Activated CD8-positive, alpha-beta T cell treated with anti-CD3 and anti-CD28 coated beads for 36 hours (primary cell): Measurements from ENCODE around the gene TMEM97. TPM values are rescaled to one million over a fixed set of nuclear protein-coding genes. Genes with fewer than 3 reads are reported as not detected.

Experiments used
- ATAC-seq: fragments of 200-7000 bp; cut with Tn5 transposase; one replicate; pipeline ENCODE4 v1.10.0; 2021; ENCODE audit warnings: mild to moderate bottlenecking, moderate library complexity
- CTCF ChIA-PET: fragments of 350-600 bp; sonication (Branson Sonifier 250); formaldehyde crosslinking; loops from one replicate; lab custom pipeline; 2021; ENCODE audit warnings: antibody characterized with exemption; lab: Charles Lee
- POLR2A ChIA-PET: fragments of 350-600 bp; sonication (Branson Sonifier 250); formaldehyde crosslinking; loops from one replicate; lab custom pipeline; 2021; ENCODE audit warnings: antibody characterized with exemption; lab: Charles Lee
- DNase-seq: peaks from one replicate; pipeline ENCODE4 v3.0.0-alpha.2; 2020
- H3K27ac Mint-ChIP-seq: one replicate; pipeline ENCODE4 v1.8.0; 2021; ENCODE audit warnings: mild to moderate bottlenecking, mixed read lengths
- H3K27me3 Mint-ChIP-seq: one replicate; pipeline ENCODE4 v1.8.0; 2021; ENCODE audit warnings: mixed read lengths
- H3K36me3 Mint-ChIP-seq: one replicate; pipeline ENCODE4 v1.8.0; 2021; ENCODE audit warnings: low read depth, mixed read lengths
- H3K4me1 Mint-ChIP-seq: one replicate; pipeline ENCODE4 v1.8.0; 2021; ENCODE audit warnings: low read depth, mixed read lengths
- H3K4me3 Mint-ChIP-seq: one replicate; pipeline ENCODE4 v1.8.0; 2021; ENCODE audit warnings: mild to moderate bottlenecking, moderate library complexity, mixed read lengths
- H3K9me3 Mint-ChIP-seq: one replicate; pipeline ENCODE4 v1.8.0; 2021; ENCODE audit warnings: mixed read lengths
- intact Hi-C: fragments of 100-400 bp; cut with micrococcal nuclease; formaldehyde crosslinking; loops from one replicate; pipeline ENCODE4 v1.10.0; 2022
- total RNA-seq, 2 experiments: library from RNA; stranded (reverse); gene quantifications; one replicate each; pipeline ENCODE4 v1.2.3, GENCODE V29; 2021
- TF ChIP-seq, protein P1 (sequence below): fragments of 200-600 bp; IDR thresholded peaks from one replicate; pipeline ENCODE4 v1.8.0; 2022; ENCODE audit warnings: antibody characterized with exemption, mild to moderate bottlenecking

Gene TMEM97
- total RNA-seq, 2 experiments from 2014 or later, result 36.1 to 36.2 TPM

DNA sequence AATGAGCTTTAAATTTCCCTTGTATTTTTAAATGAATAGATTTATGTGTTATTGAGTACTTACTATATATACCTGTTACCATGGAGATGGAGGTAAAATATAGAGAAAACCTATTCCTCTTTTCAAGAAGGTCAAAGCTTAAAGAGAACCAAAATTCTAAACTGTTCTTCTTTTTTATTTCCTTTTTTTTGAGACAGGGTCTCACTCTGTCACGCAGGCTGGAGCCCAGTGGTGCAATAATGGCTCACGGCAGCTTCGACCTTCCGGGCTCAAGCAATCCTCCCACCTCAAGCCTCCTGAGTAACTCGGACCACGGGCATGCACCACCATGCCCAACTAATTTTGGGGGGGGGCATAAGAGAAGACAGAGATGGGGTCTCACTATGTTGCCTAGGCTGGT, 25.0 kb upstream of the TMEM97 start:
- no peak overlapping the region for H3K4me3 Mint-ChIP-seq
- H3K4me1 Mint-ChIP-seq, result peaks cover 14% of the 10 kb centered on the region
- intact Hi-C loops, result no loop called here
- no peaks in the 10 kb centered on the region for H3K9me3 Mint-ChIP-seq
- ATAC-seq (no peak), DNase-seq (no peak)
- no peaks in the 10 kb centered on the region for H3K36me3 Mint-ChIP-seq
- TF ChIP-seq, protein P1, sequence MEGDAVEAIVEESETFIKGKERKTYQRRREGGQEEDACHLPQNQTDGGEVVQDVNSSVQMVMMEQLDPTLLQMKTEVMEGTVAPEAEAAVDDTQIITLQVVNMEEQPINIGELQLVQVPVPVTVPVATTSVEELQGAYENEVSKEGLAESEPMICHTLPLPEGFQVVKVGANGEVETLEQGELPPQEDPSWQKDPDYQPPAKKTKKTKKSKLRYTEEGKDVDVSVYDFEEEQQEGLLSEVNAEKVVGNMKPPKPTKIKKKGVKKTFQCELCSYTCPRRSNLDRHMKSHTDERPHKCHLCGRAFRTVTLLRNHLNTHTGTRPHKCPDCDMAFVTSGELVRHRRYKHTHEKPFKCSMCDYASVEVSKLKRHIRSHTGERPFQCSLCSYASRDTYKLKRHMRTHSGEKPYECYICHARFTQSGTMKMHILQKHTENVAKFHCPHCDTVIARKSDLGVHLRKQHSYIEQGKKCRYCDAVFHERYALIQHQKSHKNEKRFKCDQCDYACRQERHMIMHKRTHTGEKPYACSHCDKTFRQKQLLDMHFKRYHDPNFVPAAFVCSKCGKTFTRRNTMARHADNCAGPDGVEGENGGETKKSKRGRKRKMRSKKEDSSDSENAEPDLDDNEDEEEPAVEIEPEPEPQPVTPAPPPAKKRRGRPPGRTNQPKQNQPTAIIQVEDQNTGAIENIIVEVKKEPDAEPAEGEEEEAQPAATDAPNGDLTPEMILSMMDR, result no peak
- ChIA-PET CTCF (interaction anchor here (1.6 kb wide), 1 partner anchor 42 kb away, joined by 4 read pairs; no protein-coding TSS in a partner anchor), POLR2A (no interaction called here)
- no peak overlapping the region for H3K27ac Mint-ChIP-seq
- H3K27me3 Mint-ChIP-seq, result peaks cover 13% of the 10 kb centered on the region

DNA sequence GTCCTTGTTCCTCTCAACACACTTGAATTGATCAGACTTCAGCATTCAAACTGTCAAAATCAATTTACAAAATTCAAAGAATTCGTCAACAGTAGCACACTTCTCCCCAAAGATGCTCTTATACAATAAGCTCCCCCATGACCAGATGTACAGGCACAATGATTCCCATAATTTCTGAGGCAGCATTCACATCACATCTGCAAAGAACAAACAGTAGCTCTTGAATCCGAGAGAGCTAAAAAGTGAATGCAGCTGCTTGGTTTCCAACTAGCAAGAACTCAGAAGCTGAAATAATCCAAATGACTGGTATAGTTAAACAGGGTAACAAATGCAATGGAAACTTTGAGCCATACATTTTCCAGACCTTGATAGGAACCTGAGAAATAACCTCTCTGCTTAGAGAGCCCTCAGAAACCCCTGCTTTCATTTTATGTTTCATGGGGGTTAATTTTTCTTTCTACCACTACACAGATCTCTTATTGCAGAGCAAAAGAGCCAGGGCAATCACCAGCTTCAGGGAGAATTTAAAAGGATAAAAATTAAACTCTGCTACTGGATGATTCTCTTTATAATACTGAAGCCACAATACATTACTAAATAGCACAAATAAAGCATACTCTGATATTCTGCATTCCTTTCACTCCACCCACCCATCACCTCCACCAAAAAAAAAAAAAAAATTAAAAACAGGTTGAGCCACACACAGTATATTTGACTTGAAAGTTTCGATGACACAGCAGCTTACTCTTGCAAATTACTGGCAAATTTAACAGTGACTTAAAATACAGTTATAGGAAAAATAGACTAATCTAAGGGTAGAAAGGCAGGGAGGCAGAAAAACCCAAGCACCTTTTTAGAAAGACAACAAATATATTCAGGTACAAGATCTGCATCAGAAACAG, 23.1 kb upstream of the TMEM97 start:
- ChIA-PET POLR2A (interaction anchor here (1.4 kb wide), 1 partner anchor 23 kb away, joined by 4 read pairs; the partner anchor contains the start of gene TMEM97), CTCF (no interaction called here)
- H3K27me3 Mint-ChIP-seq, result peaks cover 13% of the 10 kb centered on the region
- no peaks in the 10 kb centered on the region for H3K36me3 Mint-ChIP-seq
- DNase-seq (no peak), ATAC-seq (peak; percentile 88)
- H3K4me3 Mint-ChIP-seq, result no peak overlapping the region
- TF ChIP-seq, protein P1, result no peak
- peaks cover 14% of the 10 kb centered on the region for H3K4me1 Mint-ChIP-seq
- H3K27ac Mint-ChIP-seq, result peak overlapping the region; percentile 63
- H3K9me3 Mint-ChIP-seq, result no peaks in the 10 kb centered on the region
- intact Hi-C loops, result no loop called here

DNA sequence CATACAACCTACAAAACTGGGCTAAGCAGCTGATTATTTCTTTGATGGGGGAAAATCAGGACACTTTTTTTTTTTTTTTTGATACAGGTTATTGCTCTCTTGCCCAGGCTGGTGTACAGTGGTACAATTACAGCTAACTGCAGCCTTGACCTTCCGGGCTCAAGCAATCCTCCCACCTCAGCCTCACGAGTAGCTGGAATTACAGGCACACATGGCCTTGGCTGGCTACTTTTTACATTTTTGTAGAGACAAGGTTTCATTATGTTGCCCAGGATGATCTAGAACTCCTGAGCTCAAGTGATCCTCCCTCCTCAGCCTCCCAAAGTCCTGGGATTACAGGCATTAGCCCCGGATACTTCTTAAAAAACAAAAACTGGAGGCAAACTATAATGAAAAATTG, 20.6 kb upstream of the TMEM97 start:
- Mint-ChIP-seq H3K27me3 (peaks cover 6% of the 10 kb centered on the region), H3K4me3 (no peak overlapping the region), H3K36me3 (no peaks in the 10 kb centered on the region), H3K27ac (no peak overlapping the region), H3K9me3 (no peaks in the 10 kb centered on the region), H3K4me1 (peaks cover 14% of the 10 kb centered on the region)
- TF ChIP-seq, protein P1, result no peak
- POLR2A ChIA-PET, result no interaction called here
- intact Hi-C loops, result no loop called here
- DNase-seq (no peak), ATAC-seq (no peak)
- CTCF ChIA-PET, result interaction anchor here (0.9 to 1.3 kb wide), 2 partner anchors 20 to 119 kb away, joined by 4 read pairs; no protein-coding TSS in a partner anchor

GRCh38 chr17:28306954-28307401, 12.0 kb upstream of the TMEM97 start:
- DNase-seq (no peak), ATAC-seq (no peak)
- Mint-ChIP-seq H3K36me3 (no peaks in the 10 kb centered on the region), H3K4me3 (no peak overlapping the region), H3K9me3 (no peaks in the 10 kb centered on the region), H3K27ac (no peak overlapping the region), H3K4me1 (no peaks in the 10 kb centered on the region), H3K27me3 (peaks cover 19% of the 10 kb centered on the region)
- POLR2A ChIA-PET, result no interaction called here
- intact Hi-C loops, result no loop called here
- CTCF ChIA-PET, result interaction anchor here (0.8 kb wide), 1 partner anchor 19 kb away, joined by 3 read pairs; no protein-coding TSS in a partner anchor
- TF ChIP-seq, protein P1, result no peak

- ChIA-PET POLR2A (no interaction called here), CTCF (interaction anchor here (2.5 kb wide), 1 partner anchor 63 kb away, joined by 5 read pairs; no protein-coding TSS in a partner anchor)
- no peaks in the 10 kb centered on the region for H3K36me3 Mint-ChIP-seq
- TF ChIP-seq, protein P1, result no peak
- H3K9me3 Mint-ChIP-seq, result no peaks in the 10 kb centered on the region
- peaks cover 16% of the 10 kb centered on the region for H3K4me1 Mint-ChIP-seq
- intact Hi-C loops, result no loop called here
- DNase-seq (no peak), ATAC-seq (no peak)
- H3K27me3 Mint-ChIP-seq, result no peaks in the 10 kb centered on the region
- H3K4me3 Mint-ChIP-seq, result no peak overlapping the region
- H3K27ac Mint-ChIP-seq, result no peak overlapping the region
Observed at GRCh38 chr17:28313841-28314240, 5.2 kb upstream of the TMEM97 start.
